Glomerular visceral epithelial cell (primary cell): ENCODE measurements around the gene ELMOD2.
A peak's percentile ranks its signal among the peaks of the same experiment; 100 is the strongest.
"Not testable (repeated sequence)": the region's sequence is repeated elsewhere in the genome, so short reads cannot be mapped to it uniquely, and the experiment has no call there.

Experiments used
- DNase-seq: peaks from one replicate; pipeline ENCODE4 v3.0.0-alpha.2; 2016; ENCODE audit errors: extremely low spot score

ELMOD2 gene

GRCh38 chr4:140523857-140524742, at the start of gene ELMOD2:
Gene ELMOD2, plus strand, starts transcription at chr4:140524168. Its CDS starts 1,261 bp downstream, at chr4:140525429.
- DNase-seq, result peak; percentile 98

GRCh38 chr4:140483445-140483844, 40.5 kb upstream of the ELMOD2 start:
- DNase-seq, result no peak

DNA sequence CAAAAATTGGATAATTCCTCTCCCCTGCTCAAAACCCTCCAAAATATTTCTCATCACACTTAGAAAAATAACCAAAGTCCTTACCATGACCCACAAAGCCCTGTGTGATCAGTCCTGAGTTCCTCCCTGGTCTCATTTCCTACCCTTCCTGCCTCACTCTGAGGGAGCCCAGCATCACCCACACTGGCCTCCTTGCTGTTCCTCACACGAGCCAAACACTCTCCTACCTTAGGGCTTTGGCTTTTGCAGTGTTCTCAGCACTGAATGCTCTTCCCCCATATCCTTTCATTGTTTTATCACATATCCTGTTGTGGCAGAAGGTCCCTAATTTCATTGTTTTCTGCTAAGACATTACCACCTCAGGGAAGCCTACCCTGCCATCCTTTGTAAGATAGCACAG, 38.0 kb upstream of the ELMOD2 start:
- DNase-seq, result no peak

GRCh38 chr4:140497405-140497746, 26.6 kb upstream of the ELMOD2 start:
- DNase-seq, result no peak

GRCh38 chr4:140497747-140498636, 26.0 kb upstream of the ELMOD2 start, which contains the start of gene MGAT4D:
Gene MGAT4D, minus strand, starts transcription at chr4:140498293. Its CDS starts 71 bp downstream, at chr4:140498222.
- DNase-seq, result no peak

- DNase-seq, result no peak
Measured at GRCh38 chr4:140499391-140499790, 24.6 kb upstream of the ELMOD2 start.

DNA sequence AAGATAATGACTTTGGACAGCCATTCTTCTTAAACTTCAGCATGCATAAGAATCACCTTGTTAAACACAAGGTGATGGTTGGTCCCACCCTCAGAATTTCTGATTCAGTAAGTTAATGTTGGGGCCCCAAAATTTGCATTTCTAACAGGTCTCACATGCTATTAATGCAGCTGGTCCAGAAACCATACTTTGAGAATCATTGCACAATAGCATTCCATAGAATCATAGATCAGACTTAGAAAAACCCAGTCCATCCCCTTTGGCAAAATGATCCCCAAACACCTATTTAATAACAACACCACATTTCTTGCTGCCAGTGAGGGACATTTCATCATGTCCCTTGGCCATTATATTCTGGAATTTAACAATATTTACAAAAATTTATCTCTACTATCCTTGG, 19.7 kb upstream of the ELMOD2 start:
- DNase-seq, result no peak

DNA sequence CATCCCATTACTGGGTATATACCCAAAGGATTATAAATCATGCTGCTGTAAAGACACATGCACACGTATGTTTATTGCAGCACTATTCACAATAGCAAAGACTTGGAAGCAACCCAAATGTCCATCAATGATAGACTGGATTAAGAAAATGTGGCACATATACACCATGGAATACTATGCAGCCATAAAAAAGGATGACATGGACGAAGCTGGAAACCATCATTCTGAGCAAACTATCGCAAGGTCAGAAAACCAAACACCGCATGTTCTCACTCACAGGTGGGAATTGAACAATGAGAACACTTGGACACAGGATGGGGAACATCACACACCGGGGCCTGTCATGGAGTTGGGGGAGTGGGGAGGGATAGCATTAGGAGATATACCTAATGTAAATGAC, 10.2 kb upstream of the ELMOD2 start:
- DNase-seq, result not testable (repeated sequence)

- DNase-seq, result no peak
Measured at GRCh38 chr4:140515423-140515822, 8.5 kb upstream of the ELMOD2 start.

GRCh38 chr4:140523370-140523856, 555 bp upstream of the ELMOD2 start:
- no peak for DNase-seq

GRCh38 chr4:140529434-140529833, 5.5 kb downstream of the ELMOD2 start:
- DNase-seq, result no peak

GRCh38 chr4:140533951-140534480, 10.0 kb downstream of the ELMOD2 start:
- DNase-seq, result no peak

DNA sequence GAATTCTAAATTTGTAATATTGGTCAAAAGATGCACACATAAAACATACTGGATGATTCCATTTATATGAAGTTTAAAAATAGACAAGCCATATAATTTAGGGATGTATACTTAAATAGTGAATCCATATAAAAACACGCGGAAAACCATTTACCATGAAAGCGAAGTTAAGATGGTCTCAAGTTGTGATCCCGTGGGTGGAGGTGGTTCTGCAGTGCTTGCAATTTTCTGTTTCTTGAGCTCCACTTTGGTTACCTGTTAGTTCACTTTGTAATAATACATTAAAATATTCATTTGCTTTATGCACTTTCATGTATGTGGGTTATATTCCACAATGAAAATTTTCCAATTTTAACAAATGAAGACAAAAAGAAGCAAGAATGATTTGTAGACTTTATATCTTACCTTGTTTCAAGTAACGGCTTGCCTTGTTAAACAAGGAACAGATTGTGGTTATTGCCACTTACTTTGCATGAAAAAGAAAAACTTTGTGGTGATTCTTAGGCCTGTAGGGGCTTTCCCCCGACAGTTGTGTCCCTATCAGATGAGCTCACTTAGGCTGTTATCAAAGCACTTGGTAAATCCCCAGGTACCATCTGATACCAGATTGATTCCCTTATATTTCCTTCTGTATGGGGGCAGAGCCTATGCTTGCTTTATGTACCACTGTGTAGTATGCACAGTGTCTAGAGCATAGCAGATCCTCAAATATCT, 32.6 kb downstream of the ELMOD2 start:
- no peak for DNase-seq

DNA sequence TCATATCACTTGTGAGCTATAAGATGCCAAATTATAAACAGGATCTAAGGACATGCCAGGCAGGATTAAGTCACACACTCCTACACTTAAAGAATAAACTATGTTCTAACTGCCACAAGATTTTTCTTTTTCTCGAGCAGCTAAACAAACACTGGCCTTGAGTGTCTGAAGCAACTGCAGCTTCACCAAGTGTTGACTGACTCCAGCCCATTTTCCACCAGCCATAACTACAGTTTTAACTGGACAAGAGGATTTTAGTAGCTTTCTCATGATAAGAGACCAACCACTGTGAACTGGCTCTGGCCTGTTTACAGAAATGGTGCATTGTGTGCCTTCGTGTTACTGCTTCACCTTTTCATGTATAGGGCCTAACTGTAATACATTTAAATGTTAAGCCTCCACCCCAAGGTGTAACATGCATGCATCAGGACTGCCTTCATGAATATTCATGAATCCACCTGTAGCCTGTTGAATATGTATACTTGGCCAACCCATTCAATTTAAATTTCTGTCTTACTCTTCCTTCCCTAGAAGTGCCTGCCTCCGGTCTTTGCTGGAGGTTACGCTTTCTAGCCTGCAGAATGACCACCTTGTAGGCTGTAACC, 34.0 kb downstream of the ELMOD2 start:
- no peak for DNase-seq

DNA sequence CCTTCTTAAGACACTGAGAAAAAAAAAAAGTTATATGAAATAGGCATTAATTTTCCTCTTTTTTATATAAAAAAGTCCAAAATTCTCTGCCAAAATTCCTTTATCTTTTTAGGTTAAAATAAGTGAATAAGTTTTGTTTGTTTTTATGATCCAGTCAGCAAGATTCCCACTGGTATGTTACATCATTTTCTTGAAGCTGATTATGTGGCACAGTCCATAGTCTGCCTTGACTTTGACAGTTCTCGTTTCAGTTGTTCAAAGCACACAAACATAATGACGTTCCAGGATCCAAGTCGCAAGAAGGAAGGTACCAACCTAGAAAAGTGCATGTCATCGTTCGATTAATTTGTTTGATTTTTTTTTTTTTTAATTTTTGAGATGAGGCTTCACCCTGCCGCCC, 35.7 kb downstream of the ELMOD2 start:
- no peak for DNase-seq

DNA sequence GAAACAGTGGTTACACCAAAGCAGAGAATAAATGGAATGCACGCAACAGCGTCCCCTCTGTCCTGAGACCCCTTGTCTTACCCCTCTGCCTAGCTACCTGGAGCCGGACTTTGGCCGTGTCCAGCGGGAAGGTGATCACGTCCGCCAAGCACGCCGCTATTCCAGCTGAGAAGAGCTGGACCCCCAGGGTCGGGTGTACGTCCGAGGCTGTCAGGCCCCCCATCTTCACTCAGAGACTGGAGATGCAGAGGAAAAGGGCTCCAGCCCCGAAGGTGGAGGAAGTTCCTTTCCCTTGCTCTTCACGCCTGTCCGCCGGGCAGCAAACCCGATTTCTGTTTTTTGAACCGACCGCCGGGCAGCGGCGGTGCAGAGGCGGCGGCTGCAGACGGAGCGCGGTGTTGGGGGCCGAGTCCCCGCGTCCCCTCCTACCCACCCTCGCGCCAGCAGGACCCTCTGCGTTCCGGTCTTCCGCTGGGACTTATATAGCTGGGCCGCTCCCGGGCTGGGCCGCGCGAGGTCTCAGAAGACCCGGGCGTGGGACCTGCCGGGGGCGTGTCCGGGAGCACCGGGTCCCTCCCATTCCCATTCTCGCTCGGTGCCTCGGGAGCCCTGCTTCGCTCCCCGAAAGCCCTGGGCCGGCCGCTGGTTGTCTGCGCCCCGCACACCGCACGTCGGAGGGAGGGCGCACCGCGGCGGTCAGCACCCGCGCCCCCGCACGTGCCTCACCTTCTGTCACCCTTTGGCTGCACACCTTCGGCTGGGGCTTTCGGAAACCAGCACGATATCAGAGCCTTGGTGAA, 44.7 kb downstream of the ELMOD2 start, which contains the start of gene UCP1:
UCP1 (minus strand) TSS at position 455 of the 800 bp plus-strand sequence; CDS start at position 223, 232 bp downstream.
- DNase-seq, result peak; percentile 18

- no peak for DNase-seq
Measured at GRCh38 chr4:140569307-140569638, 45.3 kb downstream of the ELMOD2 start.

DNA sequence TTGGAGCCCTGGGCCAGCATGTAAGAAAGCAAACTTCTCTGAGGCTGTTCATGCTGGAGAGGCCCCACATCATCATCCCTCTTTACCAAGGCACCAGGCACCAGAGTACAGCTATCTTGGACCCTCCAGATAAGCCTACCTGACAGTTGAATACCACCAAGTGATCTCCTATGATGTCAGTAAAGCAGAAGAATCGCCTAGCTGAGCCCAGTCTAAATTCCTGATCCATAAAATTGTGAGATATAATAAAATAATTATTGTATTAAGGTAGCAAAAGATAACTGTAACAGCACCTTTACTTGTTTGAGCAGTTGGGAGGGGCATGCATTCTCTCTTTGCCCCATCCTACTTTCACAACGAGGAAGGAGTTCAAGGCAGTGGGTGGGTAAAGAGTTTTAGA, 47.7 kb downstream of the ELMOD2 start:
- DNase-seq, result no peak

GRCh38 chr4:140575489-140575888, 51.5 kb downstream of the ELMOD2 start:
- DNase-seq, result no peak

GRCh38 chr4:140579278-140579677, 55.3 kb downstream of the ELMOD2 start:
- no peak for DNase-seq
